Sigmoid colon (tissue), 3 donors: ENCODE data around the gene OVAAL.

Experiments
- POLR2A ChIP-seq, 2 donors: fragments of 450-650 bp; IDR thresholded peaks; one replicate each; pipeline ENCODE4 v1.6.1; 2016; ENCODE audit warnings: antibody characterized with exemption in 2 of 2, mild to moderate bottlenecking in 2 of 2, moderate library complexity in 2 of 2
- TF ChIP-seq, protein P1 (sequence below), 4 experiments: fragments of 450-650 bp in 3 of 4; fragments of 200-600 bp in 1 of 4; IDR thresholded peaks; one replicate each; pipeline ENCODE4 v1.5.1; 2016 to 2019; ENCODE audit warnings: antibody characterized with exemption in 4 of 4, mild to moderate bottlenecking in 3 of 4, moderate library complexity in 2 of 4

- TF ChIP-seq POLR2A (IDR thresholded peaks at IDR 0.05): no peak
- TF ChIP-seq, protein P1, sequence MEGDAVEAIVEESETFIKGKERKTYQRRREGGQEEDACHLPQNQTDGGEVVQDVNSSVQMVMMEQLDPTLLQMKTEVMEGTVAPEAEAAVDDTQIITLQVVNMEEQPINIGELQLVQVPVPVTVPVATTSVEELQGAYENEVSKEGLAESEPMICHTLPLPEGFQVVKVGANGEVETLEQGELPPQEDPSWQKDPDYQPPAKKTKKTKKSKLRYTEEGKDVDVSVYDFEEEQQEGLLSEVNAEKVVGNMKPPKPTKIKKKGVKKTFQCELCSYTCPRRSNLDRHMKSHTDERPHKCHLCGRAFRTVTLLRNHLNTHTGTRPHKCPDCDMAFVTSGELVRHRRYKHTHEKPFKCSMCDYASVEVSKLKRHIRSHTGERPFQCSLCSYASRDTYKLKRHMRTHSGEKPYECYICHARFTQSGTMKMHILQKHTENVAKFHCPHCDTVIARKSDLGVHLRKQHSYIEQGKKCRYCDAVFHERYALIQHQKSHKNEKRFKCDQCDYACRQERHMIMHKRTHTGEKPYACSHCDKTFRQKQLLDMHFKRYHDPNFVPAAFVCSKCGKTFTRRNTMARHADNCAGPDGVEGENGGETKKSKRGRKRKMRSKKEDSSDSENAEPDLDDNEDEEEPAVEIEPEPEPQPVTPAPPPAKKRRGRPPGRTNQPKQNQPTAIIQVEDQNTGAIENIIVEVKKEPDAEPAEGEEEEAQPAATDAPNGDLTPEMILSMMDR (IDR thresholded peaks at IDR 0.05): no peak
Measured at GRCh38 chr1:180542113-180542837, 16.5 kb upstream of the OVAAL start.
